Osteoblast (primary cell): ENCODE measurements around the gene FADS1. TPM values are rescaled to one million over a fixed set of nuclear protein-coding genes. Genes with fewer than 3 reads are reported as not detected.

Experiments
- DNase-seq: peaks from one replicate; pipeline ENCODE4 v3.0.0; 2011; ENCODE audit warnings: low spot score, mixed read lengths; ENCODE audit not compliant: insufficient read length; ENCODE audit errors: missing footprints
- H2AFZ ChIP-seq: 2 replicates; pipeline ENCODE4 v1.6.0; 2011; ENCODE audit warnings: mild to moderate bottlenecking, low read length
- H3K27ac ChIP-seq: 2 replicates; pipeline ENCODE4 v1.5.1; 2011; ENCODE audit warnings: mild to moderate bottlenecking, low read depth, low read length, moderate library complexity
- H3K27me3 ChIP-seq: 2 replicates; pipeline ENCODE4 v1.6.0; 2012; ENCODE audit warnings: mild to moderate bottlenecking, control low read depth, inconsistent platforms, low read length, moderate library complexity; ENCODE audit not compliant: insufficient read depth
- H3K36me3 ChIP-seq: 2 replicates; pipeline ENCODE4 v1.5.1; 2011; ENCODE audit warnings: mild to moderate bottlenecking, low read length, control low read depth, moderate library complexity; ENCODE audit not compliant: insufficient read depth
- H3K4me1 ChIP-seq: 2 replicates; pipeline ENCODE4 v1.5.1; 2011; ENCODE audit warnings: mild to moderate bottlenecking, low read length, control low read depth, moderate library complexity; ENCODE audit not compliant: insufficient read depth
- H3K4me2 ChIP-seq: 2 replicates; pipeline ENCODE4 v1.6.0; 2011; ENCODE audit warnings: mild to moderate bottlenecking, low read length; ENCODE audit not compliant: insufficient read depth
- H3K4me3 ChIP-seq: fragments of 200-600 bp; sonication (generic); 3 replicates; pipeline ENCODE4 v1.5.1; 2012; ENCODE audit warnings: mild to moderate bottlenecking, low read length, inconsistent platforms; ENCODE audit not compliant: insufficient read depth
- H3K79me2 ChIP-seq: 2 replicates; pipeline ENCODE4 v1.6.0; 2012; ENCODE audit warnings: mild to moderate bottlenecking, low read length, control low read depth, inconsistent platforms; ENCODE audit not compliant: insufficient read depth
- H3K9me3 ChIP-seq: 2 replicates; pipeline ENCODE4 v1.5.1; 2011; ENCODE audit warnings: low read depth, low read length, control low read depth
- H4K20me1 ChIP-seq: 2 replicates; pipeline ENCODE4 v1.6.0; 2012; ENCODE audit warnings: mild to moderate bottlenecking, low read length, control low read depth; ENCODE audit not compliant: insufficient read depth
- CTCF ChIP-seq: IDR thresholded peaks from 2 replicates; pipeline ENCODE4 v1.5.1; 2011; ENCODE audit warnings: mild to moderate bottlenecking, low read depth, low read length, moderate library complexity; ENCODE audit errors: extremely low read depth
- total RNA-seq: library from RNA; depleted of rRNA; stranded (reverse); fragments of >200 nt; gene quantifications from 2 replicates; pipeline ENCODE4 v1.2.3, GENCODE V29; 2012

The FADS1 gene
- total RNA-seq, 1 donor: 303 TPM

GRCh38 chr11:61793083-61793828 lies 23.5 kb downstream of the FADS1 start:
- Histone ChIP-seq H3K79me2 (peaks cover 80% of the 10 kb centered on the region), H4K20me1 (peaks cover 6% of the 10 kb centered on the region), H3K4me1 (peaks cover 11% of the 10 kb centered on the region), H3K4me2 (peak overlapping the region; percentile 91), H3K9me3 (no peaks in the 10 kb centered on the region), H3K4me3 (peak overlapping the region; percentile 91), H3K36me3 (peaks cover 31% of the 10 kb centered on the region), H3K27me3 (no peaks in the 10 kb centered on the region), H2AFZ (peak overlapping the region; percentile 96), H3K27ac (peak overlapping the region; percentile 99)
- no peak for TF ChIP-seq CTCF
- DNase-seq: peak; percentile 74

- peaks cover 39% of the 10 kb centered on the region for H3K36me3 ChIP-seq
- H2AFZ ChIP-seq: peak within 1 kb of the TSS; percentile 96
- peaks cover 74% of the 10 kb centered on the region for H3K79me2 ChIP-seq
- peaks cover 11% of the 10 kb centered on the region for H4K20me1 ChIP-seq
- peaks cover 11% of the 10 kb centered on the region for H3K4me1 ChIP-seq
- H3K4me3 ChIP-seq: peak within 1 kb of the TSS; percentile 91
- H3K27ac ChIP-seq: peak within 1 kb of the TSS; percentile 99
- no peaks in the 10 kb centered on the region for H3K9me3 ChIP-seq
- H3K4me2 ChIP-seq: peak within 1 kb of the TSS; percentile 91
- peak; percentile 97 for DNase-seq
- no peaks in the 10 kb centered on the region for H3K27me3 ChIP-seq
- no peak for TF ChIP-seq CTCF
These were observed 24.3 kb downstream of the FADS1 start, which contains the start of the genes FEN1 and TMEM258 for GRCh38 chr11:61792310-61793082. Gene FEN1, plus strand, starts transcription at chr11:61792911. Its CDS starts 2,451 bp downstream, at chr11:61795362. Gene TMEM258, minus strand, starts transcription at chr11:61792599. Its CDS starts 41 bp downstream, at chr11:61792558.

GRCh38 chr11:61791737-61792309 lies 25.0 kb downstream of the FADS1 start:
- DNase-seq: peak; percentile 95
- Histone ChIP-seq H3K36me3 (peaks cover 45% of the 10 kb centered on the region), H3K9me3 (no peaks in the 10 kb centered on the region), H2AFZ (peak overlapping the region; percentile 96), H3K27ac (peak overlapping the region; percentile 99), H4K20me1 (peaks cover 11% of the 10 kb centered on the region), H3K4me3 (peak overlapping the region; percentile 91), H3K4me2 (peak overlapping the region; percentile 91), H3K27me3 (no peaks in the 10 kb centered on the region), H3K79me2 (peaks cover 71% of the 10 kb centered on the region), H3K4me1 (peaks cover 11% of the 10 kb centered on the region)
- TF ChIP-seq CTCF: no peak
